ENCODE results near the gene WNT5B.

- no peak for TF ChIP-seq CTCF (conservative IDR thresholded peaks at IDR 0.05; ENCODE audit: low read length)
- no peak for TF ChIP-seq EZH2phosphoT487 (IDR thresholded peaks at IDR 0.05; ENCODE audit: borderline replicate concordance)
These were observed 2.0 kb downstream of the WNT5B start for GRCh38 chr12:1630827-1631591.

All from Loucy (cell line).